Activated T-helper 17 cell treated with anti-CD3 and anti-CD28 coated beads, Interleukin-2, amount 50 U/mL, for 72 hours (primary cell): ENCODE measurements around the gene HOXB2. TPM values are rescaled to one million over a fixed set of nuclear protein-coding genes. Genes with fewer than 3 reads are reported as not detected.

ENCODE experiments used
- ATAC-seq: fragments of 150-1000 bp; cut with Tn5 transposase; replicated peaks from 2 replicates; pipeline ENCODE4 v1.10.0; 2021; ENCODE audit warnings: mild to moderate bottlenecking, moderate library complexity
- H3K27ac Mint-ChIP-seq: one replicate; pipeline ENCODE4 v1.8.0; 2022; ENCODE audit warnings: mixed read lengths
- H3K27me3 Mint-ChIP-seq: one replicate; pipeline ENCODE4 v1.8.0; 2022; ENCODE audit warnings: mixed read lengths
- H3K36me3 Mint-ChIP-seq: one replicate; pipeline ENCODE4 v1.8.0; 2022; ENCODE audit warnings: low read depth, mild to moderate bottlenecking, mixed read lengths
- H3K4me1 Mint-ChIP-seq: one replicate; pipeline ENCODE4 v1.8.0; 2022; ENCODE audit warnings: mixed read lengths
- H3K4me3 Mint-ChIP-seq: one replicate; pipeline ENCODE4 v1.8.0; 2022; ENCODE audit warnings: mild to moderate bottlenecking, mixed read lengths
- H3K9me3 Mint-ChIP-seq: one replicate; pipeline ENCODE4 v1.8.0; 2022; ENCODE audit warnings: mixed read lengths
- total RNA-seq, 2 donors: library from RNA; stranded (reverse); gene quantifications; one replicate each; pipeline ENCODE4 v1.2.3, GENCODE V29; 2022

HOXB2 gene
- total RNA-seq, 2 donors from 2014 or later = 2.0 to 15.3 TPM

DNA sequence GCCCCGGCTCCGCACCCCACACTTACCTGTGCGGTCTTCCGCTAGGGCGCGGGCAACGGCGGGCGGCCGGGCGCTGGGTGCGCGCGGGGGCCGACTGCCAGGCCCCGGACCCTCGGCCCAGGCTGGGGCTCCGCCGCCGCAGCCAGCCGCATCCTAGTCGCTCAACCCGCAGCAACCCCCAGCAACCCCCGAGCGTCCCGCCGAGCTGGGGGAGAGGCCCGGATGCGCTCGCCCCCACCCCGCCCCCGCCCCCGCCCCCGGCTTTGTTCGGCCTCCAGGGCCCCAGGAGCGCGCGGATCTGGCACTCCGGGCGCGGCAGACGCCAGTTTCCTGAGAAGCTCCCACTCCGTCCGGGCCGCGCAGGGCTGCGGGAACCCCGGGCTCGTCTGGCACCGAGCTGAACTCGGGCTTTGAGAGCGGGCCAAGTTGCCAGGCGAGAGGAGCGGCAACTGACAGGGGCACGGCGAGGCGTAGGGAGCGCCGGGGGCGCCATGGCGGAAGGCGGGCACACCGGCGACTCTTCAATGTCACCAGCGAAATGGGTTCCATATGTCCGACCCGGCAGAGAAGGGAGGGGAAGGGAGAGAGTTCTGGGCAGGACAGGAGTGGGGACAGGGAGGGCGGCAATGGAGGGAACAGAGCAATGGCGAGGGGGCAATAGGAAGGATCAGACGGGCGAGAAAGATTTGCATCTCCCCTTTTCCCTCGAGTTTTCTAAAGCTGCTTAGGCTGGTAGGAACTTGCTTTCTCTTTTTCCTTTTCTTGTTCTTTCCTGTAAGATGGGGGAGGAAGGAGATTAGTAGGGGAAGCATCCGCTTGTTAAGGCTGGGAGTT, 19.5 kb upstream of the HOXB2 start:
- H3K36me3 Mint-ChIP-seq = no peaks in the 10 kb centered on the region
- no peak for ATAC-seq
- H3K27me3 Mint-ChIP-seq = peaks cover 5% of the 10 kb centered on the region
- H3K4me3 Mint-ChIP-seq = no peak overlapping the region
- H3K27ac Mint-ChIP-seq = no peak overlapping the region
- no peaks in the 10 kb centered on the region for H3K4me1 Mint-ChIP-seq
- no peaks in the 10 kb centered on the region for H3K9me3 Mint-ChIP-seq

DNA sequence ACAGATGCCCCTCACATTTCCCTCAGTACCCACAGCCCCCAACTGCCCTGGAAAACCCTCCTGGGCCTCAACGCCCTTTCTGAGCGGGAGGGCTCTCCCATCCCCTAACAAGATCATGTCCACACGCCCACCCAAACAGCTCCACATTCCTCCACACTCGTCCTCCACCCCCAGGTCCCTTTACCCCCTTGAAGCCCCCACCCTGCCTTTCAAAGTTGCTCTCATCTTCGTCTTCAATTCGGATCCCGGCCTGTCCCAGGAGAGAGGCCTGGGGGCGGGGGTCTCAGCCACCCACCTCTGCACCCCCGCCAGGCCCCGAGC, 18.9 kb upstream of the HOXB2 start:
- Mint-ChIP-seq H3K9me3 (no peaks in the 10 kb centered on the region), H3K27me3 (no peaks in the 10 kb centered on the region), H3K36me3 (no peaks in the 10 kb centered on the region), H3K27ac (no peak overlapping the region), H3K4me3 (no peak overlapping the region), H3K4me1 (no peaks in the 10 kb centered on the region)
- ATAC-seq = no peak

DNA sequence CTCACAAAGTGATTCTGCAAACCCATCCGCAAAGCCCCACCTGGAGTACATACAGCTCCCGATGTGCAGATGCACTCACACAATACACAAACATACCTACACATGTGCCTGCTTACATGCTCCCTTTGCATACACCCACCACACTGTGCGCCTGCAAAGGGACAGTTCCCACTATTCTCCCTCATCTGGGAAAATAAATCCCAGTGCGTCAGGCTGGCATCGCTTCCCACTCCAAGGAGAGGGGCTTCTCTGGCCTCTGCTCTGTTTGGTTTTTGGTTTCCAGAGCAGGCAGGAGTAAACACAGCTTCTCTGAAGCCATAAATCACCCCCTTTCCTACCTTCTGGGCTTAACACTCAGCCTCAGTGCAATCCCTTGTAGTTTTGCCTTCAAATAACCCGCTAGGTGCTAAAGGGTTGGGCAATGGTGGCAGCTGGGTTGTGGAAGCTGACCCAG, 18.5 kb upstream of the HOXB2 start:
- Mint-ChIP-seq H3K27ac (no peak overlapping the region), H3K27me3 (peaks cover 4% of the 10 kb centered on the region), H3K36me3 (no peaks in the 10 kb centered on the region), H3K4me3 (no peak overlapping the region), H3K9me3 (no peaks in the 10 kb centered on the region), H3K4me1 (no peaks in the 10 kb centered on the region)
- ATAC-seq = no peak

DNA sequence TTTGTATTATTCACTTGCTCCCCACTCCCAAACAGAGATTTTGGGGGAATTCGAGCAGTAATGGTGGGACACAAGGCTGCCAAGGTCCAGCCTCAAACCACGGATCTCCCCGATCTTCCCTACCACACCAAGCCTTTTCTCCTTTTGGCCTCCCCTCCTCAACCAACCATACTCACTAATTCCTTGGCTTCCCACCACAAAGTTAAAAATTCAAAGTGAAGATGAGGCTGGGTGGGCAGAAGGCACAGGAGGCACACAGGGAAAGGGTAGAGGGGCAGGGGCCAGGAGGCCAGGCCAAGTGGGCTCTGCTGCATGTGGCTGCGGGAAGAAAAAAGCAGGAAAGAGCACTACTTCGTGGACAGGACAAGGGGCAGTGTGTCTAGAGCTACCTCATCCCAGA, 18.0 kb upstream of the HOXB2 start:
- H3K36me3 Mint-ChIP-seq = no peaks in the 10 kb centered on the region
- no peak for ATAC-seq
- no peak overlapping the region for H3K27ac Mint-ChIP-seq
- peaks cover 4% of the 10 kb centered on the region for H3K27me3 Mint-ChIP-seq
- no peak overlapping the region for H3K4me3 Mint-ChIP-seq
- no peaks in the 10 kb centered on the region for H3K4me1 Mint-ChIP-seq
- H3K9me3 Mint-ChIP-seq = no peaks in the 10 kb centered on the region

DNA sequence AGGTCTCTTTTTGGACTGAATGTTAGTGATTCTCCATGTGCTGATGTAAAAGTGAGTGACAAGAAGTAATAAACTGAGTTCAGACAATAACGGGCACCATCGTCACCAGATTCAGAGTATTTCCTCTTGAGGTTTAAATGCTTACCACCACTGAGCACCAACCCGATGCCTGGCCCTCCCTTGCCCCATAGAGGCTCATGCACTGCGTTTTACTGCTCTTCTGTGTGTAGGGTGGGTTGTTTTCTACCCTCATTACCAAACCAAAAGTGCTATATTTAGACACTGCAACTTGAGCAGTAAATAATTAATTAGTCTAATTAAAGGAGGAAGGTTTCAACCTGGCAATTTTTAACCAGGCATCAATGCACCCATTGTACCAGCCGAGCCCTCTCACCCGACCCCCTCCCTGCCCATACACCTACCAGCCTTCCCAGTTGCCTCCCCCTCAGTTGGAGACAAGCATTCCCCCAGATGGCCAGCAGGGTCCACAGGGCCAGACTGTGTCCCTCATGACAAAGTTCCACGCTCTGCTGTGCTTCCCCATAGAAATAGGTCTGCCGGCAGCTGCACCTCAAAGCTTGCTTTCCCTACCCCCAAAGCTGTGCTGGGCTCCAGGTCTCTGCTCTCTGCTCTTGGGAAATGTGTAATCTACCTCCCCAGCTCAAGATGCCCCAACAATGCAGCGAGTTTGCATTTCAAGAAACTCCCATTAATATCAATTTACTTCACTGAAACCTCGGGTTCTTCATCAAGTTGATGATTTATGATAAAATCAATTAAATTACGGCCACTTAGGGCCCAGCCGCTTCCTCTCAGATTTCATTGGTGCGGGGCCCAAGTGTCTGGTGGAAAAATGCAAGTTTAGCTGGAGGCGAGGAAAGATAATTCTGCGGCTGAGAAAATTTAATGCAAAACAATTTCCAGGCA, 17.2 kb upstream of the HOXB2 start:
- Mint-ChIP-seq H3K9me3 (no peaks in the 10 kb centered on the region), H3K4me1 (no peaks in the 10 kb centered on the region), H3K4me3 (no peak overlapping the region), H3K27me3 (peaks cover 4% of the 10 kb centered on the region), H3K36me3 (no peaks in the 10 kb centered on the region), H3K27ac (no peak overlapping the region)
- ATAC-seq = no peak

DNA sequence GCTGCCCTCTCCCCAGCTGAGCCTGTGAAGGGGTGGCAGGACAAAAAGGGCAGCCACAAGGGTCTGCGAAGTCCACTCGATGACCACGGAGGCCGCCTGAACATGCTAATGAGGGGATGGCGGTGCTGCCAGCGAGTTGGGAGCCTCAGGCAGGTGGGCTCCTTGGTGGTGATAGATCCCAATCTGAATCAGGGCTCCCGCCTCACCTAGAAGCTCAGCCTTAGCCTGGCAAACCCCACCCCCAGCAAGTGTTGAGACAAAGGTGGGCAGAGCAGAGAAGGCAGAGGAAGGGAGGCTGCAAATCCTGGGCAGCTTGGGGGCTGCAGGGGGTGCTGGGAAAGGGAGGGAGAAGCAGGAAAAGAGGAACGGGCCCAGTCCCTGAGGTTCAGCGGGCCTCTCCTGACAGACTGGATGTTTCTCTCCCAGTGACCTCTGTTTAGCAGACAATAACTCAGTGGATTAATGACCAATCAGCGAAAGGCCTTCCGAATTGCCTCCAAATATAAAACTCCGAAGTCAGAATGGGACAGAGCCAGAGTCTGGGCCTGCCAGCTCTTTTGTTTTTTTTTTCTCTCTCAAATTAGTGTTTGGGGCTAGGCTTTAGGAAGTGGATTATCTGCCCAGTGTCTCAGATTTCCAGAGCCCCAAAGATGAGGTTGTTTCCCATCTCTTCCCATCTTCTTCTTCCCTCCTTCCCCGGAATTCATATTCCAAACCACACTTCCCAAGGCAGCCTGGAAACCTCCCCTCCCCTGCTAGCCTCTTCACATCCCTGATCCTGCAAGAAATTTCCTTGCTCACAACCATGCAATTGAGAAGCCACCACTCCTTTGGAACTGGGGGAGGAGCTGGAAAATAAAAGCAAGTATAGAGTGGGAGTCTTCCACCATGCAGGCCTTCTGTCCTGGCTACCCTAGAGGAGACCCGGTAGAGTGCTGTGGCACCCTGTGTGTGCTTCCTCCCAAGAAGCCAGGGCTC, 15.2 kb upstream of the HOXB2 start:
- H3K27ac Mint-ChIP-seq = no peak overlapping the region
- H3K4me3 Mint-ChIP-seq = no peak overlapping the region
- peaks cover 4% of the 10 kb centered on the region for H3K4me1 Mint-ChIP-seq
- H3K27me3 Mint-ChIP-seq = peaks cover 13% of the 10 kb centered on the region
- ATAC-seq = no peak
- H3K36me3 Mint-ChIP-seq = no peaks in the 10 kb centered on the region
- H3K9me3 Mint-ChIP-seq = no peaks in the 10 kb centered on the region

DNA sequence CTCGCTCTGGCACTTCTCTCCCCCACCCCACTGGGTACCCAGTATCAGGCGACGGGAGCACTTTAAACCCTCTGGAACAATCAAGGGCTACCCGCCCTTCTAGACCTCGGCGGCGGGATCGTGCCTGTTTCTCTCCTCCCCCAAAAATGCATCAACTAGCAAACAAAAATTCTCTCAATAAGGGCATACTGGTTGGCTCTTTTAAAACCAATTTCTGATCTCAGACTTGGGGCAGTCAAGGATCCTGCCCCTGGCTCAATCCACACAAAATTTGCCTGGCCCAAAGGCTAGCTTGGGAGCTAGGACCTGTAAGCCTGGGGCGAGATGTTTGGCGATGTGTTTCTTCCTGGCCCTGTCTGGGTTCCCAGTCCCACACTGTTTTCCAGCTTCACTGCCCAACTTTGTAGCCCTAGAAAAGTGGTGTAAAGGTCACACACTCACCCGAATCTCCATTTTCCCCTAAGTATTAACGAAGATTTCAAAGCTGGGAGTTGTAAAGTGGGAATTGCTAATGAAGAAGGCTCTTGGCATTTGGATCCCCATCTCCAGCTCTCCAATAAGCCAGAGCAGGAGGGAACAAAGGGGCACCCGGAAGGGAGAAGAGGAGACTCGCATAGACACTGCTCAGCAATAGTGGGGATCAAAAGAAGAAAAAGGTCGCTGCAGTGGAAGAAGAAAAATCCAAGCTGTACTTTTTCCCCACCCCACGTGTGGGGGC, 14.4 kb upstream of the HOXB2 start:
- Mint-ChIP-seq H3K36me3 (no peaks in the 10 kb centered on the region), H3K4me1 (peaks cover 5% of the 10 kb centered on the region), H3K4me3 (no peak overlapping the region), H3K9me3 (no peaks in the 10 kb centered on the region), H3K27ac (no peak overlapping the region), H3K27me3 (peaks cover 13% of the 10 kb centered on the region)
- ATAC-seq = no peak

DNA sequence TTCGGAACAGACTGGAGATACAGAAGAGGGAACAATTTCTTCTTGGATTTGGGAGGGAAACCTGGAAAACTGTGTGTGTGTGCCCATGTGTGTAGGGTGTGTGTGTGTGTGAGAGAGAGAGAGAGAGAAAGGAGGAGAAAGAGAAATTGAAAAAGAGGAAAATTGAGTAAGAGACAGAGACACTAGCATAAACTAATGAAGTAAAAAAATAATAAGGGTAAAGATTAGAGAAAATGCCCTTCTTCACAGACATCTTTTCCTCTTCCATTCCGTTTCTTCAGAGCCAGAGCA, 13.9 kb upstream of the HOXB2 start:
- H3K4me3 Mint-ChIP-seq = no peak overlapping the region
- H3K4me1 Mint-ChIP-seq = peaks cover 5% of the 10 kb centered on the region
- H3K27me3 Mint-ChIP-seq = peaks cover 13% of the 10 kb centered on the region
- no peaks in the 10 kb centered on the region for H3K36me3 Mint-ChIP-seq
- ATAC-seq = no peak
- H3K9me3 Mint-ChIP-seq = no peaks in the 10 kb centered on the region
- H3K27ac Mint-ChIP-seq = no peak overlapping the region

DNA sequence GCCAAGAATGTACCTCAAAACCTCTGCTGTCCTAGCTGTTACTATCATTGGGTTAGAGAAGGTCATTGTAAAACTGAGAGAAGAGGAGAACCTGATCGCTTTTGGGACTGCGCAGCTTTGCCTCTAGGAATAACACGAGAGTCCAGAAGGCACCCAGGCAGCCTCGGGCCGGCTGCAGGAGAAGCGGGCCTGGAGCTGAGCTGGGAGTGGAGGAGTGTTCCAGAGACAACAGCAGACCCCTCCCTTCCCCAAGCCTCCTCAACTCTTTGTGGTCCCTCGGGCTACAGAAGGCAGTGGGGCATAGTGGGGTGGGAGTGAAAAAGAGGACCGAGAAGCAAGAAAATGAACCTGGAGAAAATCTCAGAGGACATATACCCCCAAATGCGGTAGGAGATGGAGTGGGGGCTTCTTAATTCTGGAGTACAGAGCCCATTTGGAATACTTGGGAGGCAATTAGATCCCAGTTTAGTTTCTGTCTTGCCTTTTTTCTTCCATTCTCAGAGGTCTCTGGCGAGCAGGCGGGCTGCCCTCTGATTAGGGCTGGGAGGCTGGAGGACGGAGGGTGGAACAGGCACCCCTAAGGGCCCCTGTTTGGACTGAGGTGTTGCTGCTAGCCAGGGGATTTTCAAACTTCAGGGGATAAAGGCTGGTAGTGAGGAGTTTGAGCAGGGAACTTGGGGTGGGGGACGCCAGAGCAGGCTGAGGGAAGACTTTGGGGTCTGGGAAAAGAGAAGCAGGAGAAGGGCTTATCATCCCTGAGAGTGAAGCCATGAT, 13.3 kb upstream of the HOXB2 start:
- H3K27me3 Mint-ChIP-seq = peaks cover 13% of the 10 kb centered on the region

DNA sequence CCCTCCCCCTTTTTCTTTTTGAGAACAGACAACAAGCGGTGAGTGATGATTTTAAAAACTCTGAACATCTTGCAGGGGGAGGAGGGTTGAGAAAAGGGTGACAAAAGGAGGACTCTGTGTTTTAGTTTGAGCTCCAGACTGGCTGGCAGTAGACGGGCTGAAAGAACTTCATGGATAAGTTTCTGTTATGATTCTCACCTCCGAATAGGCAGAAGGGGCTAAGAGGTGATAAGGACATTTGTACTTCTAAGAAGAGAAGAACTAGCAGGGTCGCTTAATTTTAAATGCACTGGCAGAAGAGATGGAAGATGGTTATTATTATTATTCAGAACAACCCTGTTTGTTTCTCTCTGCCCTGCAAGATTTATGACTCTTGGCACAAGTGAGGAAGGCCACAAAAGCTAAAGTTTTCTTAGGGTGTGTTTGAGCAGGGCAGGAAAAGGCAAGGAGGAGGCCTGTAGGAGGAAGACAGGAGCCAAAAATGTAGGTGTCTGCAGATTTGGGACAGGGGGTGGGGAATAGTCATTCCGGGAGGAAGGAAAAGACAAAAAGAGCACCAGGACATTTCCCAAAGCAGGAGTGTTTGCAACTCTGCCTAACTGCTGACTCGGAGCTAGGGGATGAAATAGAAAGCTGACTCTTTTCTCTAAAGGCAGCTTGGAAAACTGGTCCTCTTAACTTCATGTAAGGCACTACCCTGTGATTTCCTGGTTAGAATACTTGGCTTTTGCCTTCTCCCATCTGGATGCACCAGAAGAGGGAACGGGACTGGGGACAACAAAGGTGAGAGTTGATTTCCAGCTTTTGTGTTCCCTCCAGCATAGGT, 11.9 kb upstream of the HOXB2 start:
- Mint-ChIP-seq H3K9me3 (no peaks in the 10 kb centered on the region), H3K27ac (no peak overlapping the region), H3K4me3 (no peak overlapping the region), H3K4me1 (peaks cover 5% of the 10 kb centered on the region), H3K36me3 (no peaks in the 10 kb centered on the region), H3K27me3 (peaks cover 13% of the 10 kb centered on the region)
- ATAC-seq = no peak

More for the DNA sequence above, 13.3 kb upstream of the HOXB2 start:
- no peaks in the 10 kb centered on the region for H3K36me3 Mint-ChIP-seq
- H3K27ac Mint-ChIP-seq = no peak overlapping the region
- no peaks in the 10 kb centered on the region for H3K9me3 Mint-ChIP-seq
- ATAC-seq = no peak
- peaks cover 5% of the 10 kb centered on the region for H3K4me1 Mint-ChIP-seq
- no peak overlapping the region for H3K4me3 Mint-ChIP-seq

DNA sequence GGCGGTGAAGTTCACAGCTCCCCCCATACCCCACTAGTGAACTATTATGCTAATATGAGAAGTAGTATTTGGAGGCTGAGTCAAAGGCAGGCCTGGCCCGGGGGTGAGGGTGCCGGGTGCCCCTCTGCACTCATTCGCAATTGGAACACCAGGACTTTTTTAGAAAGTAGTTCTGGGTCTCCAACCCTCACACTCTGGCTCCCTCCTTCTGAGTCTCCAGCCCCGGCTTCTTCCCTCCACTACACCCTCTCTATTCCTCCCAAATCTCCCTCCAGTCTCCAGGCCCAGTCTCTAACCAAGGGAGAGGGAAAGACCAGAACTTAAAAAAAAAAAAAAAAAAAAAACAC, 11.3 kb upstream of the HOXB2 start:
- peaks cover 5% of the 10 kb centered on the region for H3K4me1 Mint-ChIP-seq
- no peaks in the 10 kb centered on the region for H3K9me3 Mint-ChIP-seq
- peaks cover 13% of the 10 kb centered on the region for H3K27me3 Mint-ChIP-seq
- H3K36me3 Mint-ChIP-seq = no peaks in the 10 kb centered on the region
- peak overlapping the region; percentile 75 for H3K4me3 Mint-ChIP-seq
- no peak for ATAC-seq
- no peak overlapping the region for H3K27ac Mint-ChIP-seq

DNA sequence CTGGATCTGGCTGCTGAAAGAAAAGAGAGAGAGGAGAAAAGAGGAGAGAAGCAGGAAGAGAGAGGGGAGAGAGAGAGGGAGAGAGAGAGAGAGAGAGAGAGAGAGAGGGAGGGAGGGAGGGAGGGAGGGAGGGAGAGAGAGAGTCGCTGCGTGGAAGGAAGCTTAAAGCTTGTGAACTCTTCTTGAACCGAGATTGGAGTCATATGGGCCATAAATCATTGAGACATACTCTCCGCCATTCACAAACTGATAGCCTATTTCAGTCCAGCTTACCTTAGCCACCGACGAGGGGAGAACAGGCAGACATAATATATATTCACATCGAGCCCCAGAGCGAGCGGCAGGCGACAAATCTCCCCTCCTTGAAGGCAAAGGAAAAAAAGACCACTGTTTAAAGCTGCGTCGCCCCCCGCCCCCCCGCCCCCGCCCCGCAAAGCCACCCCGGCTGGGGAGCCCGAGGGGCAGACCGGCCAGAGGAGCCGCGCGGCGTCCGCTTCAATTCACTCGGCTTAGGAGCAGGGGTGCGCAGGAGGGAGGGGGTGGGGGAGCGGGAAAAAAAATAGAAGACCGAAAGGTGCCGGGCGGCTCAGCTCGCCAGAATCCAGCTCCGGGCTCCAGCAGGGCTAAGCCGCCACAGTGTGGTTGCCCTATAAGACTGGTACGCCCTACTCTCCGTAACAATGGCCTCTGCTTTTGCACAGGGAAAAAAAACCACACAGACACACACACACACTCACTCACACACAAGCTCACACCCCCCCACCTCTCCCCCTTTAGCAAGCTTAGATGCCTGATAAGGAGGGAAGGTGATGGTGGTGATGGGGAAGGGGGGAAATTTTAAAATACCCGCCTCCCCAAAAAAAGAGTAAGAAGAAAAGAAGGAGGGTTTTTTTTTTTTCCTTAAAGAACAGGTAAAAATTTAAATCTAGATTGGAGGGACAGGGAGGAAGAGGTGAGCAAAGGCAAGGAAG, 10.6 kb upstream of the HOXB2 start:
- Mint-ChIP-seq H3K36me3 (no peaks in the 10 kb centered on the region), H3K4me1 (peaks cover 5% of the 10 kb centered on the region), H3K27me3 (peaks cover 13% of the 10 kb centered on the region), H3K9me3 (no peaks in the 10 kb centered on the region), H3K27ac (peak overlapping the region; percentile 63), H3K4me3 (peak overlapping the region; percentile 75)
- ATAC-seq = peak; percentile 51
